ENCODE data around the gene PPP3CB.
A peak's percentile ranks its signal among the peaks of the same experiment; 100 is the strongest.
"Not testable (repeated sequence)": the region's sequence is repeated elsewhere in the genome, so short reads cannot be mapped to it uniquely, and the experiment has no call there.

Gene PPP3CB

GRCh38 chr10:73413528-73414229 lies 82.1 kb downstream of the PPP3CB start, which contains the start of gene ANXA7:
Gene ANXA7 (minus strand): TSS chr10:73414058. CDS start chr10:73400856, 13,202 bp downstream.
- peak; percentile 97 for DNase-seq

GRCh38 chr10:73413108-73413527 lies 82.7 kb downstream of the PPP3CB start:
- DNase-seq, result peak; percentile 46

- no peak for DNase-seq
Observed at GRCh38 chr10:73410897-73411296, 84.9 kb downstream of the PPP3CB start.

DNA sequence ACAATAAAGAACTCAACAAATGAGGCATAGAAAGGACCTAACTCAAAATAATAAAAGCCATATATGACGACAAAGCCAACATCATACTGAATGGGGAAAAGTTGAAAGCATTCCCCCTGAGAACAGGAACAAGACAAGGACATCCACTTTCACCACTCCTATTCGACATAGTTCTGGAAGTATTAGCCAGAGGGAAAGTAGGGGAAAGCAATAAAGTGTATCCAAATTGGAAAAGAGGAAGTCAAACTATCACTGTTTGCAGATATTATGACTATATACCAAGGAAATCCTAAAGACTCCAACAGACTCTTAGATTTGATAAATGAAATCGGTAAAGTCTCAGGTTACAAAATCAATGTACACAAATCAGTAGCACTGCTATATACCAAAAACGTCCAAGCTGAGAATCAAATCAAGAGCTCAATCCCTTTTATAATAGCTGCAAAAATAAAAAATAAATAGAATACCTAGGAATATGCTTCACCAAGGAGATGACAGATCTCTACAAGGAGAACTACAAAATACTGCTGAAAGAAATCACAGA lies 86.8 kb downstream of the PPP3CB start:
- no peak for DNase-seq

GRCh38 chr10:73408061-73408460 lies 87.8 kb downstream of the PPP3CB start:
- DNase-seq, result no peak

- DNase-seq, result no peak
Observed at GRCh38 chr10:73407495-73407894, 88.3 kb downstream of the PPP3CB start.

DNA sequence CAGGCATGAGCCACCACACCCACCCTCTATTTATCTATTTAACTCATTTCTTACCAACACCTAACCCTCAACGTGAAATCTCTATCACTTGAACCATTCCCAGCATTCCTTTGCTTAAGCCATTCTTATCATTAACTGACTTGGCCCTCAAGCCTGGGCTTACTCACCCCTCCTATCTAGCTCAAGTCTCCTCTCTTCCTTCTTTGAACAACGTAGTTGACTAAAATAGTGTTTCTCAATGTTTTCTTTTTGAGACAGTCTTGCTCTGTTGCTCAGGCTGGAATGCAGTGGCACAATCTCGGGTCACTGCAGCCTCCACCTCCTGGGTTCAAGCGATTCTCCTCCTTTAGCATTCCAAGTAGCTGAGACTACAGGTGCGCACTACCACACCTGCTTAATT lies 89.0 kb downstream of the PPP3CB start:
- DNase-seq, result no peak

- no peak for DNase-seq
Observed at GRCh38 chr10:73405556-73405955, 90.3 kb downstream of the PPP3CB start.

DNA sequence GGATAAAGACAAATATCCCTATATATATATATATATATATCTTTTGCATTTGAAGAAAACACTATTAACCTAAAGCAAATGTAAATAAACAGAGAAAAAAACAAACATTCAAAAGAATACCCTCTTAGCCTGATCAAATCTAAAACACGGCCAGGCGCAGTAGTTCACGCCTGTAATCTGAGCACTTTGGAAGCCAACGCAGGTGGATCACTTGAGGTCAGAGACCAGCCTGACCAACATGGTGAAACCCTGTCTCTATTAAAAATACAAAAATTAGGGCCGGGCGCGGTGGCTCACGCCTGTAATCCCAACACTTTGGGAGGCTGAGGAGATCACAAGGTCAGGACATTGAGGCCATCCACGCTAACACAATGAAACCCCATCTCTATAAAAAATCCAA lies 91.1 kb downstream of the PPP3CB start:
- no peak for DNase-seq

GRCh38 chr10:73401636-73402035 lies 94.2 kb downstream of the PPP3CB start:
- DNase-seq, result no peak

DNA sequence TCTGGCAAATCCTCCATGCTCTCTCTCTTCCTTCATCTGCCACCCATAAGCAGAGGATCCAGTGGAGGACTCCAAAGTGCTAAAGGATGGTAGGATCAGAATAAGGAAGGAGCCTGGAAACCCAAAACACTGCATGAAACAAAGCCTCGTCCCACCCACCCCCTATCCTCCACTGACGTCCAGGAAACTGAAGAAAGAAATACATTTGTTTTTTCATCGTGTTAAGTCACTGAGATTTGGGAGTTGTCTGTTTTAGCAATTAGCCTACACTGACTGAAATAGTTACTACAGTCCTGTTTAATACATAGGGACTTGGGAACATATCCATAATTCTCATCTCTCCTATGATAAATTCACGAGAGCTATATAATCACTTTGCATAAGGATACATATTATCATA lies 96.8 kb downstream of the PPP3CB start:
- no peak for DNase-seq

DNA sequence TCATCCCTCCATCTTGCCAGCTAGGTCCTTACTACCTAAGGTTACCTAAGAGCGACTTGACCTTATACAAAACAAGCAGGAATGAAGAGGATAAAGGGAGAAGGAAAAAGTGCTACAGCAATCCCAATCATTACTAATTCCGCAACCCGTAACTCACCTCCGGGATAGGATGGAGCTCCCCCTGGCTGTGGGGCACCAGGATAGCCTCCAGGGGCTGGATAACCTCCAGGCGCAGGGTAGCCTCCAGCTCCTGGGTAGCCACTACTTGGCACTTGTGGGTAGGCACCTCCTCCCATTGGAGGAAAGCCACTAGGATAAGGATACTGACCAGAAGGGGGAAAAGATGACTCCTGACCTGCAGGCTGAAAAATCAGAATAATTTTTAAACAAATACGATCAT lies 97.8 kb downstream of the PPP3CB start:
- no peak for DNase-seq

GRCh38 chr10:73394325-73394724 lies 101.5 kb downstream of the PPP3CB start:
- DNase-seq, result not testable (repeated sequence)

DNA sequence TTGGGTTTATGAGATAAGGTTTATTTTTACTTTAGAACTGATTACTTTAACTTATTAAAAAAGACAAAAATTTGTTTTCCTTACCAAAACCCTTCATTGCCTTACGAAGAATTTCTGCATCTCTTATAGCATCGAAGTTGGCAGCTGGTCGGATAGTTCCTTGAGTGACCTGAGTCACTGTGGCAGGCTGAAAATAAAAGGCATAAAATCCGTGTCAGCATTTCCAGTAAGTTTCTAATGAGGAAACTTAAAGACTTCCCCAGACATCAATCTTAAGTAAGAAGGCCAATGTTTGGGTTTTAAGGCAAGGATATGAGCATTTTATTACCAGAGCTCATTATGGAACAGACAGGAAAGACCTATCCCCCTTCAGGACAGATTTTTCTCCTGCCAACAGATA lies 107.6 kb downstream of the PPP3CB start:
- no peak for DNase-seq

- no peak for DNase-seq
Observed at GRCh38 chr10:73386583-73386982, 109.2 kb downstream of the PPP3CB start.

Measured in CD4-positive, alpha-beta T cell treated with Interleukin-6 for 4 hours (primary cell).